NAMALWA (cell line): ENCODE measurements around the gene ANKRD22.
A peak's percentile ranks its signal among the peaks of the same experiment; 100 is the strongest.
"Not testable (repeated sequence)": the region's sequence is repeated elsewhere in the genome, so short reads cannot be mapped to it uniquely, and the experiment has no call there.

Experiments
- DNase-seq: peaks from one replicate; pipeline ENCODE4 v3.0.0-alpha.2; 2015; ENCODE audit warnings: low spot score

Gene ANKRD22

DNA sequence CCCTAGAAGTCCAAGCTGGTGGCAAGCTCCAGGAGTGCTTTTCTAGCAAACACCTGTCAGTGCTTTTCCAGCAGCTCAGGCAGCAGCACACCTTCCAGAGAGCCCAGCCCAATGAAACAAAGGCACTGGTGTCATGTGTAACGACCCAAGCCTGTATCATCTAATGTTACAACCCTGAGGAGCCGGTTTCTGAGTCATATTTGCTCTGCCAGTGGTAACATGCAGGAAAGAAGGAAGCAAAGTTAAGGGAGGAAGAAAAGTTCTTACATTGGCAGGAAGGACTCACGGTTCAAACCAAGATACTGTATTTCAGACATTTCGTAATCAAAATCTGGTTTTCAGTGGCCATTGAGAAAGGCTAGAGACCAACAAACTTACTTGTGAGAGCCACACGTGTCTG, at the start of gene ANKRD22:
Gene ANKRD22, minus strand, starts transcription at position 139 of the 400 bp plus-strand sequence. CDS start 237 bp downstream, outside the sequence.
- no peak for DNase-seq

DNA sequence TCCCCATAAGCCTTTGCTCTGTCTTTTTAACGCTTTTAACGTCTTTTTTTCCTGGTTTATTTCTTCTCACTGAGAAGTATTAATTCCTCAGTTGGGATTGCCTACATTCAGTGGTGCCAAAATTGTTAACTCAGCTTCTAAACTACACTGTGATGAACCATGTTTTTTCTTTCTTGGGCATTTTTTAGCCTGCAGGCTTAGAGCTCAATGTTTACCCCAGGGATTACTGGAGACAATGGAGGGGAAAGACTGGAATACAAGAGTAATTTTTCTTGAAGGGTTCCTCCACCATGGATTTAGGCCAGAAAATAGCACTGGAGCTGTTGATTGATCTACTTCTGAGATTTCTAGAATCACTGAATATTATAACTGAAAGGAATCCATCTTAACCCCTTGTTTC, 48.2 kb upstream of the ANKRD22 start:
- DNase-seq: no peak

DNA sequence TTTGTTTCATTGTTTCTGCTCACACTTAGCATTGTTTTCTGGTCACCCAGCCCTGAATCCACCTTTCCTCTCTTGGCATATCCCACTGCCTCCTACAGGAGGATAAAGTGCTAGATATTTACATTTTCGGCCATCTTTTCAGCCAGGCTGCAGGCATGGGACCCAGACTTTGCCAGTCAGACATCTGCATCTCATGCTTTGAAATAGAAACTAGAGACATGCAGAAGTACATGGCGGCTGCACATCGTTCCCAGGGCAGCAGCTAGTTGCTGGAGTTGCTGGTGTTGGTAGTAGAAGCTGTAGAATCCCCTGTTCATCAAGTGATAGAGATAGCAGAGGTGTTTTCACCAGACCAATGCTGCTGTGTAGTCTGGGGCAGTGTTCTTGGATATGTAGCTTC, 47.1 kb upstream of the ANKRD22 start:
- DNase-seq: peak; percentile 12

DNA sequence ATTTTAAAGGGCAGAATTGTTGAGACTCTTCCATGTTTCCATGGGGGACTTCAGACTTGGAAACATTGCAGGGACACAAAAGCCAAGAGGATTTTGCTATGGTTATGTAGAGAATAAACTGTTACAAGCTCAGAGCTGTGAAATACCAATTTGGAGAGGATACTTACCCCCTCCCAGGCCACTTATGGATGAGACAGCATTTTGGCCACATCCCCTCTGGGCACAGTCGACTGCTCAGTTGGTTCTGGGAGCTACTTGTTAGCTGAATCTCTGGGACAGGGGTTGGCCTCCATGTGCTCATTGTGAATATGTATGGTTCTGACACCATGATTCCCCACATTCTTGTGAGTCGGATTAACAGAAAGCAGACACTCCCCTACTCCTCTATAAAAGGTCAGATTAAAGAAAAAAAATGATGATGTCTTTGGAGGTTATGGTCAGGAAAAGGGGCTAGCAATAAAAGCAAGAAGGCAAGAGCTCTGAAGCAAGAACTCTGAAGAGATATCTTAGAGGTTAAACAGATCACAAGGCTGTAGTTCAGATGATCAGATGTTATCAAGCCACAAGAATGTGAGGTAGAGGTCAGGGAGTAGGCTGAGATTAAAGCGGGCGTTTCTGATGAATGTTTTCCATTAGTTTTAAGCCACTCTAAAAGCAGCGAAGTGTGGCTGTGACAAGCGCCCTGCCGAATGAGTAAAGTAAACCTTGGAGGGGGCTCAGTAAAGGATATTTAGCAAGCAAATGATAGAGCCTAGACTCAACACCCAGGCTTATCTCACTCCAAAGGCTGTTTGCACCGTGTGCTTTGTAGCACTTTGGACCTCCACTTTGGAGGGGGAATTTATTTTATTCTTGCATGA, 45.6 kb upstream of the ANKRD22 start:
- no peak for DNase-seq

DNA sequence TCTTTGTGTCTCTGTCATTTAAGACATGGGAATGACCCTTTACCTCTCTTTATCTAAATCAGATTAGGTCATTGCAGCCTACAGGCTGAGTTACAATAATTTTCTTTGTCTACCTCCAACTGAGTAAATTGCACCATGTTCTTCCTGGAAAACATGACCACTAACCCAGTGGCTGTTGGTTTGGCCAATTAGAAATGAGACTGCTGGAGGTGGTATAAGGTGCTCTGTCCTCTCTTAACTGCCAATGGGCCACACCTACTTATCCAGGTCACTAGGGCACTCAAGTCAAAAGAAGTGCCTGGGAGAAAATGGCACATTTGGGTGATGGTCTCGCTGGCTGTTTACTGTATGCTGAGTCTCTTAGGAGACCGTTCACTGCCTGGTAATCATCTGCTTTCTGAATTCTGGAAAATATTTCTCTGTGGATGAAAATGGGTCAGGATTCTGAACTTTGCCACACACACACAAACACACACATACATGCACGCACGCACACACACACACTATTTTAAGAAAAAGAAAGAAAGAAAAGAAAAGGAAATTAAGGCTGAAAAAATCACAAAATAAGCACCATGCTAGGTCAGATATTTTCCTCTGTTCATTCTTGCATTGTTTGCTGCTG, 44.8 kb upstream of the ANKRD22 start:
- no peak for DNase-seq

DNA sequence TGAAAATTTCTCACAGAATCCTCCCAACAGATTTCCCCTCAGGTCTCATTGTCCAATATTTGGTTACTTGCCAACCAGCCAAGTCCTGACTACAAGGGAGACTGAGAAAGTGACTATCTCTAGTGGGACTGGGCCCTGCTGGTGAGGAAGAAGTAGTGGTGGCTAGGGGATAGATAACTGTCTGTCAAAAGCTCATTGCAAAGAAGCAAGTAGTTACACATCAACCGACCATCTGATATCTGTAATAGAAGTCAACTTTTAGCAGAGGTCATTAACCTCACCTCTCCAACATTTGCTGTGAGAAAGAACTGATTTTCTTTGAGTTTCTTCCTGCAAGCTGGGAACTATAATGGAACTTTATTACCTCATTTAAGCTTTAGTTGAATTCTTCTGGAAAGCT, 43.6 kb upstream of the ANKRD22 start:
- no peak for DNase-seq

DNA sequence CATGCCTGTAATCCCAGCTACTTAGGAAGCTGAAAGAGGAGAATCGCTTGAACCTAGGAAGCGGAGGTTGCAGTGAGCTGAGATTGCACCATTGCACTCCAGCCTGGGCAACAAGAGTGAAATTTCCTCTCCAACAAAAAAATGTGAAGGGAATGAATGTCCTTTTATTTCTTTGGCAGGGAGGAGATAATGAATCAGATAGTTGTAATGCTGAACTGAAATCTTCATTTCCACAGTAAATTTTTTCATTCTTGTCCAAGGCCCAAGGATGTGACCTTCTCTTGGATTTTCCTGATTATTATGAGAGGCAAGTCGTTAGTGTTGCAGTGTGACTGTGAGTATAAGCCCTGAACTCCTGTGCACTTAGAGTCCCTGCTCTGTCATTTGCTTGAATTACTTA, 42.0 kb upstream of the ANKRD22 start:
- DNase-seq: no peak

DNA sequence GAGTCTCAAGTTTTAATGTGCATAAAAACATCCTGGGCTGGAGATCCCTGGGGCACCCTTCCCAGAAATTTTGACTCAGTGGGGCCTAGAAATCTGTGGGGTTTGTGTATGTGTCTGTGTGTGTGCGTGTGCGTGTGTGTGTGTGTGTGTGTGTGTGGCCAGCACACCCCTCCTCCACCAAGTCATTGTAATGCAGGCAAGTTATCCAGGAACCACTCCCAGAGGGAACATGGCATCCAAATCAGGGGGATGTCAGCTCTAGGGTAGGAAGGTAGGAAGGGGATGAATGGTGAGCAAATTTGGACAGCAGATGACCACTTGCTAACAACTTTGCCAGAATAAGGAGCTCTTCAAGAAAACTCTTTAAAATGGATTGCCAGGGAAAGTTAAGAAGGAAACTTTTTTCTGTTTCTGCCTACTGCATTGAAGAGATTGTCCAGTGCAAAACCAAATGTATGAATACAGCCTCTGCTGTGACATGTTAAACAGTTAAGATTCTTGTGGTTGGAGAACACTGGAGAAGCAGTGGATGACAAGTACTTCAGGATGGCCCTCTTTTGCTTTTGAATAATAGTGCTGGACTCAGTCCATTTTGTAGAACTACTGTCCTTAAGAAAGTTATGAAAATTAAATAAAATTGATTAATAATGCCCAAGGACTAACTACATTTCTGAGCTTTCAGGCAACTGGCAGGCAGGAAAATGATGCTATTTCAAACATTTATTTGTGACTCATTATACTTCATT, 40.8 kb upstream of the ANKRD22 start:
- DNase-seq: no peak

DNA sequence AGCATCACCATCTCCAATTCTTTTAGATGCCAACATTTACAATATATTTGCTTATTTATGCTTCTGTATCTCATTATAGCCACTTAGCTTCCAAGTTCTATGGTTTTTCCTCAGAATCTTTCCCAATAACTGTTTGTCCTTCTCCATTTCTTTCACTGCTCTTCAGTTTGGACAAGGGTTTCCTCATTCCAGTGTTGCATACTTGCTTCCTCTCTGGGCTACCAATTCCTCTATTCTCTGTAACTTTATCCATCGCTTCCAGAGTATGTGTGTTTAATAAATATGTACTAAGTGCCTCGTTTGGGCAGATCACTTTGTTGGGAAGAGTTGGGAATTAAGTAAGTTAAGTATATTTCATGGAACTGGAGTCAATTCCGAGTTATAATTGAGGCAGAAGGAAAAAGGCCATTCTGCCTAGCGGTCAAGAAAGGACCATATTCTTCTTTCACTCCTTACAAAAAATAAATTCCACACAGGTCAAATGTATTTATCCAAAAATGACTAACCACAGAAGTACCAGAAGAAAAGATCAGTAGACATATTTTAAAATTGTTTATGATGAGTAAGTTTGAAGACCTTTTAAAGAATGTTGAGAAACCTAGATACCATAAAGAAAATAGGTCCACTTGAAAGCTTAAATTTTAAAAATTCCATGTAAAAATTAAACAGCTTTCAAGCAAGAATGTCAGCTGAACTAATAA, 39.2 kb upstream of the ANKRD22 start:
- DNase-seq: no peak

DNA sequence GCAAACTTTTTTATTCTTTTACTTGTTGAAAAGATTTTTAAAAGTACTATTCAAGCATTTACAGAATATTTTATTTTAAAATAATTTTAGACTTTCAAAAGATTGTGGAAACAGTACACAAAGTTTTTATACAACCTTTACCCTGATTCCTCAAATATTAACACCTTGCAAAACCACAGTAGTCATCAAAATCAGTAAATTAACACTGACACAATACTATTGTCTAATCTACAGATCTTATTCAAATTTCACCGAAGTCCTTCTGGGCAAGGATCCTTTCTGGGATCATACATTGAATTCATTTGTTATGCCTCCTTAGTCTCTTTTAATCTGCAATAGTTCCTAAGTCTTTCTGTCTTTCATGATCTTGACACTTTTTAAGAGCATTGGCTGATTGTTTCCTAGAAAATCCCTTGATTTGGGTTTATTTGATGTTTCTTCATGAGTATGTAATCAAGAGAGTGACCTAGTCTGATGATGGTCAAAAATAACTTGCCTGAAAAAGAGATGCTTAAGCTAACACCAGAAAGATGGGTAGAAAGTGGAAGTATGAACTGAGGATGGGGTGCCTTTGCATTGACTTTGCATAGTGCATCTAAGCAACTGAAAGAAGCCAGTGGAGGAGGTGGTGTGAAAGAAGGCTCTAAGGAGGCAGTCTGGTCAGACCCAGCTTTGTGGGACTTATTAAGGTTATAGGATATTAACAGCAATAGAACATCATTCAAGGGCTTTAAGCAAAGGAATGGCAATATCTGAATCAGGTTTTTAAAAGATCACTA, 38.1 kb upstream of the ANKRD22 start:
- peak; percentile 59 for DNase-seq

DNA sequence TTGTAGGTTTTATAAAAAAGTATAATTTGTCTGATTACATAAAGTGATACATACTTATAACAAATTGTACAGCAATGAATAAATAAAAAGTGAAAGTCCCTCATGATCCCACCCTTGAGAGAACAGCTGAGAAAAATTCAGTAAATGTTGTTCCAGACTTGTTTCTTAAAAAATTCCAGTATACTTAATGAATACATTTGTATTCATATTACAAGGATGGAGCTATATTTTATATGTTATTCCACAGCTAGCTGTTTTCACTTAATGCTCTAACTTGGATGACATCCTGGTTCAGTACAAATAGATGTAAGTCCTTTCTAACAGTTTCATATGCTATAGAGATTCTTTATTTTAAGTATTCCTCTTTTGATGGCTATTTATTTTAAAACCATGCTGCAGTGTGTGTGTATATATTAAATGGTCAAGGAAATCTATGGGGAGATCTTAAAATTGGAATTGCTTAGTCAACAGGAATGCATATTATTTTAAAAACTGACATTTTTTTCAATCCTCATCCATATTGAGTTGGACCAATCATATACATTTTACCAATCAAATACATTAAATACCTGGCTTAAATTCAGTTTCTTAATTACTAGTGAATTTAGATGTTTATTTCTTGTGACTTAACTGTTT, 37.3 kb upstream of the ANKRD22 start:
- no peak for DNase-seq

DNA sequence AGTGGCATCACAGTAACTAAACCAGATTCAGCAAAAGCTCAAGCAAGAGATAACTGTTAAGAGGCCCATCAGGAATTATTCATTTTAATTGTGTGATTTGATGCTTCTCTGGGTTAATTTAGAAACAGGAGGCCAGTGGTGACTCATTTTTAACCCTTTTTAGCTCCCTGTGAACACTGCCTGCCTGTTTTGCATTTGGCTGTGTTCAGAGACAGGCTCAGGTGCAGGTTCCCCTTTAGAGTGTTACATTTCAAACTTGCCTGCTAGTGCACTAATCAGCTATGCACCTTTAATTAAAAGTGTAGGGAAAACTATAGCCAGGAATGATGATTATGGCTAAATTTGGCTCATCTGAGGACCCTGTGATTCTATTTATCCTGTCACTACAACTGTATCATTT, 34.9 kb upstream of the ANKRD22 start:
- DNase-seq: peak; percentile 84

DNA sequence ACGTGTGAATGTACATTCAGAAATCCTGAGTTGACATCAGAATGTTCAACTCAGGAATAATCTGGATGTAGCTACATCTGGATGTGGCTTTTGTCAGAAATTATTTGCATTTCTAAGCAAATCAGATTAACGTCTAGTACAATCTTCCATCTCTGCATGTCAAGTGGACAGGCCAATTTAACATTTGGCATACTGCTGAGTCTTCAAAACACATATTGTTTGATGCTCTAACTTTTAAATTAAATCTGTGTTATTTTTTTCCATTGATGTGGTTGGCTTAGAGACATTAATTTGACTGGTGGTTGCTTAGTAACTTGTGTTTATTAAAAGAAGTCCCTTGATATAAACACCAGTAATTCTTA, 31.8 kb upstream of the ANKRD22 start:
- peak; percentile 50 for DNase-seq

DNA sequence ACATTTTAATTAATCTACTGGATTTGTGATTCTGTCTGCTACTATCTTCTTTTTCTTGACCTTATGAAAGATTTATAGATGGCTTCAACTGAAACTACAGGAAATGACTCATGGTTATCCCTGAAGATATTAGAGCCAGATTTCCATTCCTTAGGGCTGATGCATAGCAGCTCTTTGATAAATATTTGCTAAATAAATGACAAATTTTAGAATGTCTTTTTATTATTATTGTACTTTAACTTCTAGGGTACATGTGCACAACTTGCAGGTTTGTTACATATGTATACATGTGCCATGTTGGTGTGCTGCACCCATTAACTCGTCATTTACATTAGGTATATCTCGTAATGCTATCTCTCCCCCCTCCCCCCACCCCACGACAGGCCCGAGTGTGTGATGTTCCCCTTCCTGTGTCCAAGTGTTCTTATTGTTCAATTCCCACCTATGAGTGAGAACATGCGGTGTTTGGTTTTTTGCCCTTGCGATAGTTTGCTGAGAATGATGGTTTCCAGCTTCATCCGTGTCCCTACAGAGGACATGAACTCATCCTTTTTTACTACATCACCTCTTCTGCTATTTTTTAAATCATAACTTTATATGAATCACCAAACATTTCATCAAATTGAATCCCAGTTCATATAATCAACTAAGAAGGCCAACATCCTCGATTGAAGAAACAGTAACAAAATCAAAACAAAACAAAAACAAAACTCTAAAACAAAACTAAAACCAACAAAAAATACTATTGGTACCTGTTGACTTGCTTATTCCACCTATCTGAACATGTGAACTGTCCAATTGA, 31.2 kb upstream of the ANKRD22 start:
- not testable (repeated sequence) for DNase-seq

DNA sequence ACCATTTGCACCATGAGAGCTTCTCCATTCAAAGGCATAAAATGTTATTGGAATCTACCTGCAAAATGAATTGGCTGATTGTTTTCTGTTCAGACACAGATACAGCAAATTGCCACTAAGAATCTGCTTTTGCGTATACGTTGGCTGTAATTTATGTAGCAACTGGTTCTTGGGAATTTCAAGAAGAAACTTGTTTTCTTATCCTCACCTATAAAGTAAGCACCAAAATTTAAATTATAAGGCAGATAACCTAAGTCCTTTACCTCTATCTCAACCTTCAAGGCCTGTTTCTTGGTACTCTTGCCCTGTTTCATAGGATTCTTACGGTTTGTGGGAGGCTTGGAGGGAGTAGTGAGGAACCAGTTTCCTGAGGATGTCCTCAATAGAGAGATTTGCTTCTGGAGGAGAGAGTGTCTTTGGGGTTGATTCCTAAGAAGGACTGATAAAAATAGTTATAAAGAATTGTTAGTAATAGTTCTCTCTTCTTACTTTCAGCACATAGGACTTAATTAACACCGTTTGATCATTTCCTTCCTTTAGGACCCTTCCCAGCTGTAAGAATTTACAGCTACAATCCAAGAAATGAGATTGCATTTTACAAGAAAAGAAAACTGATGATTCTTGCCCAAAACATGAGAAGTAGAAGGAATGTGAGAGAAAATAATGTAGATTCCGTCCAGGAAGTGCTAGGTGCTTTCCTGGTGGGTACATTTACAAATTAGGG, 30.4 kb upstream of the ANKRD22 start:
- peak; percentile 22 for DNase-seq

DNA sequence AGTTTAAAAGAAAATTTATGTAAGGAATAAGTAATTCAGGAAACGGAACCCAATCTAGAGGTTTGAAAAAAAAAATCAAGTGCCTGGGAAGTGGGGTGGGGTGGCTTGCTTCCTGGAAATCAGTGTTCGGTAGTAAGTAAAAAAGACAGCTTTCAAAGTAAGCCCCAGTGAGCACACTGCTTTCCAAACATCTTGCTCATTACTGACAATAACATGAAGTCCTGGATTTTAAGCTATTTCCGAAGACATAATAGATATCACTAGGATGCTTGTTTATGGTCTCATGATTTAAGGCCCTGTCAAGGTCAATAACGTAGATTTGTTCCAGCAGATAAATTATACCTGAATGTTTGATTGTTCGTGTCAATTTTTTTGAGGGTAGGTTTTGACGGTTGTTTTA, 29.7 kb upstream of the ANKRD22 start:
- DNase-seq: peak; percentile 43

DNA sequence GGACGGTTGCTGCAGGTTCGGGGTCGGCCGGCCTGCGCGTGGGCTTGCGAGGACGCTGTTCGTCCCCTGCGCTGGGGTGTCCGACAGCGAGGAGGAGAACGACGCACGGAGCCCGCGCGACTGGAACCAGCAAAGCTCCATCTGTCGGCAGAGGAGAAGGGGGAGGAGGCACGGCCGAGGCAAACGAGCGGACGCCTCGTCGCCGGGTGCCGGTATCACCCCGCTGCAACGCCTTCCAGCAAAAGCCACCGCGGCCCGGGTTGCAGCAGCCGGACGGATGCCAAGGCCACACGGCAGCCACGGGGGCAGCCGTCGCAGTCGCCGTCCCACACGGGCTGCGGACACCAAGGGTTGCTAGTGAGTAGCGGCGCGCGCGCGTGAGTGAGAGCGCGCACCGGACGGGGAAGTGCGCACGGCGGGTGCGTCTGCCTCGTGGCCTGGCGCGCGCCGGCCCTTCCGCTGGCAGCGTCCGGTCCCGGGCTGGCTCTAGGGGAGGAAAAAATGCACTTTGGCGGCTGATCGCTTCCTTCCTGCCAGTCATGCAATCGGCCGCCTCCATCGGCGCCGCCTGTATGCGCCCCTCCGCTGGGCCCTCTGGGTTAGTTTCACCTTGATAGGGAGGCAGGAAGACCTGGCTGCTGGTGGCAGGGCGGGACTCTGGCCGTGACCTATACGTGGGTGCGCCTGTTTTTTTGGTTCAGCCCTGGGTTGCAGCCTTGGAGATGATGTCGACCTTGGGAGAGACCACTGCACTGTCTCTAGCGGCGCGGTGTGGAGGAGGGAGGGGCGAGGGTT, 28.8 kb upstream of the ANKRD22 start:
- peak; percentile 91 for DNase-seq

DNA sequence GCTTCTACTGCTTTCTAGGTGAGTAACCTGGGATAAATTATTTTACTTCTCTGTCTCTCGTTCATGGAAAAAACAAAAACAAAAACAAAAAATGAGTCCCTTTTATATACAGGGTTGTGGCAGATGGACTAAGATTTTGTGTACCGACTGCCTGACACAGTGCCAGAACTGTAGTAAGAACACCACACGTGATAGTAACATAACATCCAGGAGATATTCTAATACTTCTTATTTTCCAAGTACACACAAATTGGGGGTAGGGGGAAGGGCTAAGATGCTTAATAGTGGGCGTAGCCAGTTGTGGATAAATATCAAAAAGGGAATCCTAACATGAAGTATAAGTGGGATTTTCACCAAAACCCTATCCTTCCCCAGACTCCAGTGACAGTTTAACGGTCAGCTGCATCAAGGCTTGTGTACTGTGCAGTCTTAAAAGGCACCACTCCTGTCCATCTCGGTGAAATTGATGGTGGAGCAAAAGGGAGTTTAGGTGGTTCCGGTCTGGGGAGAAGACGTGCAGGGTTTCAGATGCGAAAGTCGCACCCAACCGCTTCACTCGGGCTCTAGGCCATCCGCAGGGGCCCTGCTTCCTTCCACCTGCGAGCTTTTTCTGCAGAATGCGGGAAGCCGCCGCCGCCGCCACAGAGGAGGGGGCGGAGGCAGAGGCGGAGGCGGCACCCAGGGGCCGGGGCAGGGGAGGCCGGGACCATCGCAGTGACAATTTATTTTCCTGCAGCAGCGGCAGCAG, 28.1 kb upstream of the ANKRD22 start, which contains the start of gene STAMBPL1:
Gene STAMBPL1, plus strand, starts transcription at position 712 of the 748 bp plus-strand sequence. CDS start 21,464 bp downstream, outside the sequence.
- peak; percentile 85 for DNase-seq
